22Rv1 (cell line): ENCODE measurements around the gene MEIOSIN.

Experiments
- H3K27ac ChIP-seq: fragments of 450-650 bp; 2 replicates; pipeline ENCODE4 v1.5.1; 2017
- CTCF ChIP-seq: fragments of 450-650 bp; IDR thresholded peaks from 2 replicates; pipeline ENCODE4 v1.5.1; 2017; ENCODE audit warnings: mild to moderate bottlenecking
- ZFX ChIP-seq: fragments of 450-650 bp; IDR thresholded peaks from 2 replicates; pipeline ENCODE4 v1.6.1; 2017; ENCODE audit warnings: antibody characterized with exemption, borderline replicate concordance

Gene MEIOSIN

GRCh38 chr19:45767410-45767880 is 34.2 kb downstream of the MEIOSIN start:
- no peak for TF ChIP-seq ZFX
- TF ChIP-seq CTCF = no peak
- H3K27ac ChIP-seq = peak overlapping the region; percentile 96

- TF ChIP-seq CTCF (no peak), ZFX (no peak)
- peak overlapping the region; percentile 96 for H3K27ac ChIP-seq
Observed at GRCh38 chr19:45767881-45768654, 34.8 kb downstream of the MEIOSIN start.

- TF ChIP-seq ZFX = no peak
- no peak for TF ChIP-seq CTCF
Observed at GRCh38 chr19:45768655-45768983, 35.4 kb downstream of the MEIOSIN start.

GRCh38 chr19:45768984-45769782 is 35.9 kb downstream of the MEIOSIN start, which contains the start of gene SIX5:
Gene SIX5 (minus strand): TSS chr19:45769252. CDS start chr19:45768844, 408 bp downstream.
- no peak for TF ChIP-seq CTCF
- no peak for TF ChIP-seq ZFX

More at GRCh38 chr19:45768655-45768983, 35.4 kb downstream of the MEIOSIN start:
- peak overlapping the region; percentile 96 for H3K27ac ChIP-seq

GRCh38 chr19:45769821-45770191 is 36.6 kb downstream of the MEIOSIN start:
- peak overlapping the region; percentile 96 for H3K27ac ChIP-seq
- TF ChIP-seq CTCF (no peak), ZFX (no peak)

More at GRCh38 chr19:45768984-45769782, 35.9 kb downstream of the MEIOSIN start, which contains the start of gene SIX5:
- H3K27ac ChIP-seq = peak within 1 kb of the TSS; percentile 96

- TF ChIP-seq CTCF = peak; percentile 92
- TF ChIP-seq ZFX = no peak
- peak overlapping the region; percentile 96 for H3K27ac ChIP-seq
Observed at GRCh38 chr19:45770192-45771101, 37.2 kb downstream of the MEIOSIN start.
